H1 (cell line): ENCODE results near the gene PRUNE1. TPM values are rescaled to one million over a fixed set of nuclear protein-coding genes. Genes with fewer than 3 reads are reported as not detected.

Source experiments
- ASH2L ChIP-seq: fragments of 200-600, 300-600 bp; sonication (generic); IDR thresholded peaks from one replicate; pipeline ENCODE4 v1.7.1; 2017; ENCODE audit warnings: low read length
- BCL11A ChIP-seq, 2 experiments: IDR thresholded peaks; one replicate each; pipeline ENCODE4 v1.6.1; 2011; ENCODE audit warnings: low read depth in 2 of 2, low read length in 2 of 2, mild to moderate bottlenecking in 2 of 2
- BRCA1 ChIP-seq: IDR thresholded peaks from 2 replicates; pipeline ENCODE4 v1.6.1; 2012; ENCODE audit warnings: low read depth, low read length, improper control_type of control experiment
- CBX5 ChIP-seq: fragments of 300-800, 300-1000 bp; sonication (generic); IDR thresholded peaks from 2 replicates; pipeline ENCODE4 v1.7.1; 2016; ENCODE audit warnings: antibody characterized with exemption, low read length, low read depth
- E2F6 ChIP-seq: IDR thresholded peaks from 2 replicates; pipeline ENCODE4 v1.6.1; 2012; ENCODE audit warnings: inconsistent platforms
- EGR1 ChIP-seq: IDR thresholded peaks from 2 replicates; pipeline ENCODE4 v1.6.1; 2011; ENCODE audit warnings: low read depth, low read length, borderline replicate concordance
- EP300 ChIP-seq, 2 experiments: IDR thresholded peaks; 1 replicate in 1 of 2; 2 replicates in 1 of 2; pipeline ENCODE4 v1.6.1; 2011 to 2012; ENCODE audit warnings: low read depth in 2 of 2, low read length in 2 of 2, mild to moderate bottlenecking in 2 of 2, borderline replicate concordance in 1 of 2, inconsistent platforms in 1 of 2, moderate library complexity in 1 of 2
- HDAC2 ChIP-seq, 2 experiments: fragments of 300-600 bp in 1 of 2; sonication (generic) in 1 of 2; IDR thresholded peaks; 2 replicates each; pipeline ENCODE4 v1.6.1; 2011 to 2012; ENCODE audit warnings: low read depth in 2 of 2, low read length in 2 of 2, mild to moderate bottlenecking in 2 of 2, moderate library complexity in 2 of 2, borderline replicate concordance in 1 of 2, inconsistent platforms in 1 of 2
- HDAC6 ChIP-seq: IDR thresholded peaks from one replicate; pipeline ENCODE4 v1.7.1; 2012; ENCODE audit warnings: low read depth, mild to moderate bottlenecking, inconsistent platforms, low read length, moderate library complexity
- JUND ChIP-seq: IDR thresholded peaks from 2 replicates; pipeline ENCODE4 v1.6.1; 2011; ENCODE audit warnings: mild to moderate bottlenecking, improper control_type of control experiment, low read length
- MAX ChIP-seq: IDR thresholded peaks from 2 replicates; pipeline ENCODE4 v1.6.1; 2012; ENCODE audit warnings: inconsistent platforms
- POLR2A ChIP-seq, 2 experiments: IDR thresholded peaks; 1 replicate in 1 of 2; 2 replicates in 1 of 2; pipeline ENCODE4 v1.6.1; 2011; ENCODE audit warnings: low read depth in 2 of 2, low read length in 2 of 2, mild to moderate bottlenecking in 2 of 2; ENCODE audit errors: control extremely low read depth in 1 of 2
- SIN3A ChIP-seq, 2 experiments: IDR thresholded peaks in 1 of 2; conservative IDR thresholded peaks in 1 of 2; 2 replicates each; pipeline ENCODE4 v1.6.1; 2011 to 2012; ENCODE audit warnings: low read length in 2 of 2, improper control_type of control experiment in 1 of 2, low read depth in 1 of 2, mild to moderate bottlenecking in 1 of 2
- SRF ChIP-seq: IDR thresholded peaks from 2 replicates; pipeline ENCODE4 v1.6.1; 2011; ENCODE audit warnings: mild to moderate bottlenecking, low read depth, low read length, moderate library complexity
- TAF7 ChIP-seq: optimal IDR thresholded peaks from 2 replicates; pipeline ENCODE3; 2011; ENCODE audit warnings: low read depth, mild to moderate bottlenecking, inconsistent platforms, low read length, moderate library complexity, borderline replicate concordance
- TCF12 ChIP-seq: IDR thresholded peaks from 2 replicates; pipeline ENCODE4 v1.6.1; 2011; ENCODE audit warnings: low read depth, mild to moderate bottlenecking, low read length
- YY1 ChIP-seq: IDR thresholded peaks from 2 replicates; pipeline ENCODE4 v1.6.1; 2011; ENCODE audit warnings: low read depth, mild to moderate bottlenecking, low read length
- polyA plus RNA-seq, 7 experiments: library from polyadenylated mRNA; depleted of rRNA in 3 of 7; stranded (reverse) in 5 of 7; unstranded in 2 of 7; fragments of >200 nt in 5 of 7; fragments of 200-250 nt in 2 of 7; gene quantifications; 1 replicate in 5 of 7; 2 replicates in 1 of 7; 4 replicates in 1 of 7; pipeline versions ENCODE4 v1.2.1 to v1.2.3, GENCODE V29; 2011 to 2013; ENCODE audit warnings: missing spikeins in 2 of 7, mixed read lengths in 2 of 7
- total RNA-seq: library from RNA; stranded (reverse); fragmentation: NEBNext Ultra II Directional; extraction: Animal tissue kit (Norgen Biotek cat#: 25700); gene quantifications from 2 replicates; pipeline ENCODE4 v1.2.1, GENCODE V29; 2021

The PRUNE1 gene
- total and polyA plus RNA-seq, 2 of the 8 experiments (the other 6 are each of a cell fraction or from before 2014, with no cell fraction given) = 32.8 to 54.2 TPM

- TF ChIP-seq HDAC2 (IDR thresholded peaks at IDR 0.05; ENCODE audit: borderline replicate concordance in 1 of 2, low read depth in 2 of 2, low read length in 2 of 2) (peak; percentile 87 to 89; a peak in 3 of 4 replicates), E2F6 (no peak), POLR2A (IDR thresholded peaks at IDR 0.05; ENCODE audit: control extremely low read depth in 1 of 2, low read depth in 2 of 2, low read length in 2 of 2) (no peak), JUND (peak; percentile 73), MAX (no peak), BCL11A (IDR thresholded peaks at IDR 0.05; ENCODE audit: low read depth in 2 of 2, low read length in 2 of 2) (no peak), ASH2L (peak; percentile 42), HDAC6 (no peak), EP300 (IDR thresholded peaks at IDR 0.05; ENCODE audit: borderline replicate concordance in 1 of 2, low read depth in 2 of 2, low read length in 2 of 2) (peak in 1 of 2 experiments; percentile 55; a peak in 1 of 3 replicates), SRF (peak; percentile 37; the same call in 1 of the 2 replicates), TCF12 (no peak), TAF7 (peak; percentile 85), YY1 (peak; percentile 53; the same call in 1 of the 2 replicates), BRCA1 (no peak), CBX5 (no peak), SIN3A (conservative IDR thresholded peaks at IDR 0.05 in 1 of 2, IDR thresholded peaks at IDR 0.05 in 1 of 2; ENCODE audit: low read depth in 1 of 2, low read length in 2 of 2) (0 out of 4 replicates have a peak, but pooled peaks have one; percentile 26 to 34), EGR1 (no peak)
Measured at GRCh38 chr1:150979092-150980056, 28.9 kb upstream of the PRUNE1 start (continued).
